ENCODE measurements around the gene ASB3. TPM values are rescaled to one million over a fixed set of nuclear protein-coding genes. Genes with fewer than 3 reads are reported as not detected.
"Not testable (repeated sequence)": the region's sequence is repeated elsewhere in the genome, so short reads cannot be mapped to it uniquely, and the experiment has no call there.

The ASB3 gene, protein sequence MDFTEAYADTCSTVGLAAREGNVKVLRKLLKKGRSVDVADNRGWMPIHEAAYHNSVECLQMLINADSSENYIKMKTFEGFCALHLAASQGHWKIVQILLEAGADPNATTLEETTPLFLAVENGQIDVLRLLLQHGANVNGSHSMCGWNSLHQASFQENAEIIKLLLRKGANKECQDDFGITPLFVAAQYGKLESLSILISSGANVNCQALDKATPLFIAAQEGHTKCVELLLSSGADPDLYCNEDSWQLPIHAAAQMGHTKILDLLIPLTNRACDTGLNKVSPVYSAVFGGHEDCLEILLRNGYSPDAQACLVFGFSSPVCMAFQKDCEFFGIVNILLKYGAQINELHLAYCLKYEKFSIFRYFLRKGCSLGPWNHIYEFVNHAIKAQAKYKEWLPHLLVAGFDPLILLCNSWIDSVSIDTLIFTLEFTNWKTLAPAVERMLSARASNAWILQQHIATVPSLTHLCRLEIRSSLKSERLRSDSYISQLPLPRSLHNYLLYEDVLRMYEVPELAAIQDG
- 80.7 TPM for total RNA-seq

GRCh38 chr2:53786705-53787613 is at the start of gene ASB3, which contains the start of gene ERLEC1:
Gene ASB3, minus strand, starts transcription at chr2:53786953. Its CDS starts 21,381 bp downstream, at chr2:53765572.
Gene ERLEC1, plus strand, starts transcription at chr2:53787044. Its CDS starts 167 bp downstream, at chr2:53787211.
- DNase-seq (ENCODE audit: low spot score in 2 of 2) (peak; percentile 72 to 85), FAIRE-seq (no peak)

GRCh38 chr2:53829980-53830290 is 43.2 kb upstream of the ASB3 start:
- FAIRE-seq; DNase-seq (ENCODE audit: low spot score in 2 of 2): not testable (repeated sequence)

GRCh38 chr2:53829273-53829979 is 42.7 kb upstream of the ASB3 start:
- FAIRE-seq (no peak), DNase-seq (ENCODE audit: low spot score in 2 of 2) (no peak)

DNA sequence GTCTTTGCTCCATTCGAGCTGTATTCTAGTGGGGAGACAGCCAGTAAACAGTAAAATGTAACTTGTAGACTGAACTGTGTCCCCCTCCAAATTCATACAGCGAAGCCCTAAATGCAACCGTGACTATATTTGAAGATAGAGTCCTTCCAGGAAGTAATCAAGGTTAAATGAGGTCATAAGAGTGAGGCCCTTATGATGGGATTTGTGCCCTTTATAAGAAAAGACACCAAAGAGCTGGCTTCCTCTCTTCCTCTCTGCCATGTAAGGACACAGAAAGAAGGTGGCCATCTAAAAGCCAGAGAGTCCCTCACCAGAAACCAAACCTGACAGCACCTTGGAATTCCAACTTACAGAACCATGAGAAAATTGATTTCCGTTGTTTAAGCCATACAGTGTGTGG is 41.6 kb upstream of the ASB3 start:
- DNase-seq (ENCODE audit: low spot score in 2 of 2) (no peak), FAIRE-seq (no peak)

GRCh38 chr2:53827398-53828175 is 40.8 kb upstream of the ASB3 start:
- FAIRE-seq = no peak

GRCh38 chr2:53826587-53827397 is 40.0 kb upstream of the ASB3 start:
- FAIRE-seq = no peak
- DNase-seq (ENCODE audit: low spot score in 2 of 2) = peak in 1 of 2 donors; percentile 20

More at GRCh38 chr2:53827398-53828175, 40.8 kb upstream of the ASB3 start:
- no peak for DNase-seq (ENCODE audit: low spot score in 2 of 2)

DNA sequence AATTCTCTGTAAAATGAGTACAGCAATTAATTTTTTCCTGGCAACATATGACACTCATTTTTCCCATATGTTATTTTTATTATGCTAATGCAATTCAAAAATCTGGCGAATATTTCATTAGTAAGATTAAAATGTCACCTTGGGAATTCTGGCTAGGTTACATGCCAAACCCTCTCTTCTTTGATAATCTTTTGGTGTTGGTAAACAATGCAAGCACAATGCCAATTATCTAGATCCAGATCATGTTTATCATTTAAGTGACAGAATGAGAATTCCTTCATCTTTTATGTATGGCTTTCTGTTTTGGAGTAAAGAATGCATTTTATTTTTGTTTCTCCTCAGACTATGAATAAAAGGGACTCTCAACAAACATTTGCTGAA is 39.3 kb upstream of the ASB3 start:
- DNase-seq (ENCODE audit: low spot score in 2 of 2) (no peak), FAIRE-seq (no peak)

- FAIRE-seq; DNase-seq (ENCODE audit: low spot score in 2 of 2): not testable (repeated sequence)
Measured at GRCh38 chr2:53823639-53824038, 36.9 kb upstream of the ASB3 start.

DNA sequence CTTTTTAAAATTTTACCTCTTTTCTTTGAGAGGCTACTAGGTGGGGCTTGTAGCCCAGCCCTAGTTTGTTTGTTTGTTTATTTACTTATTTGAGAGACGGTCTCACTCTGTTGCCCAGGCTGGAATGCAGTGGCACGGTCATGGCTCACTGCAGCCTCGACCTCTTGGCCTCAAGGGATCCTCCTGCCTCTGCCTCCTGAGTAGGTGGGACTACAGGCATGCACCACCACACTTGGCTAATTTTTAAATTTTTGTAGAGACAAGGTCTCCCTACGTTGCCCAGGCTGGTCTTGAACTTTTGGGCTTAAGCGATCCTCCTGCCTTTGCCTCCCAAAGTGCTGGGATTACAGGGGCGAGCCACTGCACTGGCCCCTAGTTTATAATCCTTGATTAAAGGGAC is 35.1 kb upstream of the ASB3 start:
- no peak for FAIRE-seq

DNA sequence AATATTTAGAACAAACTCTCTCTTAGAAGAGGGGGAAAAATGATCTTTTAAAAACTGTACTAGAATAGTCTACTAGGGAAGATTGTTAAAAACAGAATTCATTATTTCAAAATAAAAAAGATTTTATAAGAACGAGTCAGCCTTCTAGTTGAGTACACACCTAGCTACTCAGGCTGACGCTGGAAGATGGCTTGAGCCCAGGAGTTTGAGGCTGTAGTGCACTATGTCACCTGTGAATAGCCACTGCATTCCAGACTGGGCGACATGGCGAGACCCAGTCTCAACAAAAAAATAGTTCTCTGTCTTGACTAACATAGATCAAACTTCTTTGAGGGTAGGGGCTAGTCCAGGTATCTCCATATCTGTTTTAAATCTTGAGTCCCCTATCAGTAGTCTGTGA is 34.0 kb upstream of the ASB3 start:
- FAIRE-seq (no peak), DNase-seq (ENCODE audit: low spot score in 2 of 2) (no peak)

More for the DNA sequence above, 35.1 kb upstream of the ASB3 start:
- DNase-seq (ENCODE audit: low spot score in 2 of 2) = no peak

GRCh38 chr2:53820048-53820447 is 33.3 kb upstream of the ASB3 start:
- DNase-seq (ENCODE audit: low spot score in 2 of 2) (no peak), FAIRE-seq (no peak)

DNA sequence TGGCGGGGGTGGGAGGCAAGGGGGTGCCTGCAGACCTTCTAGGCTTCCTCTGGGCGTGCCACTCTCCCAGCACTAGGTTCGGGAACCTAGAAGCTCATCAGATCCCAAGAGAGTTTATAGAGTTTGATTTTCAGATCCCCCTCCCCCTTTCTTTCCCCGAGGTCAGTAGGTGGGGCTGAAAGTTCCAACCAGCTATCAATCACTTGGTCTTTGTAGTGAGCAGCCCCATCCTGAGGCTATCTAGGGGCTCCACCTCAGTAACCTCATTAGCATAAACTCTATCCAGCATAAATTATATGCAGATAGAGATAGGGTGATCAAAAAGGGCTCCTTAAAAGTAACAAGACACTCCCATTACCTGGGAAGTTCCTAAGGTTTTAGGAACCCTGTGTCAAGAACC is 32.9 kb upstream of the ASB3 start:
- FAIRE-seq = no peak
- DNase-seq (ENCODE audit: low spot score in 2 of 2) = no peak

GRCh38 chr2:53818854-53819435 is 32.2 kb upstream of the ASB3 start:
- DNase-seq (ENCODE audit: low spot score in 2 of 2) = no peak
- FAIRE-seq = no peak

- FAIRE-seq = no peak
- DNase-seq (ENCODE audit: low spot score in 2 of 2) = no peak
Measured at GRCh38 chr2:53813151-53813550, 26.4 kb upstream of the ASB3 start.

DNA sequence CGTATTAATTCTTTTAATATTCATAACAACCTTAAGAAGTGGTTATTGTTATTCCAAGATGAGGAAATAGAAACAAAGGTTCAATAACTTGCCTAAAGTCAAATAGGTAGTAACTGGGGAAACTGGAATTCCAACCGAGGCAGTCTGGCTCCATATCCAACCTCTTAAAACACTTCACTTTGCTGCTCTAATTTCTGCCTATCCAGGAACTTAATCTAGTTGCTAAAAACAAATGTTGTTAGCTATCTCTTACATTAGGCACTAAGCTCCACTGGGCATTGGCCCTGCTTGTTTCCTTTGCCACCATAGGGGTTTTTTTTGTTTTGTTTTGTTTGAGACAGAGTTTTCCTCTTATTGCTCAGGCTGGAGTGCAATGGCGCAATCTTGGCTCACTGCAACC is 24.8 kb upstream of the ASB3 start:
- FAIRE-seq (no peak), DNase-seq (ENCODE audit: low spot score in 2 of 2) (no peak)

GRCh38 chr2:53802617-53803151 is 15.9 kb upstream of the ASB3 start:
- FAIRE-seq (no peak), DNase-seq (ENCODE audit: low spot score in 2 of 2) (no peak)

DNA sequence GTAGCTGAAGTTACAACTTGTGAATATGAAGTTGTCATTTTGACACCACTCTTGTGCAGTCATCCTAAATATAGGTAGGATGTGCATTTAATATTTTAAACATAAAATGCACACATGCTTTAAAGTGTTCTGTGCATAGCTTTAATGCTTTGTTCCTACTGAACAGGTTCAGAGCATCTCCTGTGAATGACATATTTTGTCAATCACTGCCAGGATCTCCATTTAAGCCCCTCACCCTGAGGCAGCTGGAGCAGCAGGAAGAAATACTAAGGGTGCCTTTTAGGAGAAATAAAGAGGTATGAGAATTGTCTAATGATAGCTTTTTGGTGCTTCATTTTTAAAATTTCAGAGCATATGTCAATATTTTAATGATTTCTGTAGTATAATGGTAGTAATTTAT is 14.8 kb upstream of the ASB3 start:
- DNase-seq (ENCODE audit: low spot score in 2 of 2) (no peak), FAIRE-seq (no peak)

DNA sequence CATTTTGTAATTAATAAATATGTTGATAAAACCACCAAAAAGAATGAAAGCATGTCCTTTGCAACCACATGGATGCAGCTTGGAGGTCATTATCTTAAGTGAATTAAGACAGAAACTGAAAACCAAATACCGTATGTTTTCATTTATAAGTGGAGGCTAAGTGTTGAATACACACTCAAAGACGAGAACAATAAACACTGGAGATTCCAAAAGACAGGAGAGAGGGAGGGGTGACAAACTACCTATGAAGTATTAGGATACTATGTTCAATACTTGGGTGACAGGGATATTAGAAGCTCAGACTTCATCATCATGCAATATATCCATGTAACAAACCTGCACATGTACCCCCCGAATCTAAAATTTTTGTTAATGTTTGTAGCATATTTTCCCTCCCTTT is 7.1 kb upstream of the ASB3 start:
- FAIRE-seq (no peak), DNase-seq (ENCODE audit: low spot score in 2 of 2) (no peak)

Measured in frontal cortex (tissue), 4 donors.